ENCODE results near the gene KIAA1671.

Gene KIAA1671

GRCh38 chr22:24972369-24972768, 19.9 kb downstream of the KIAA1671 start:
- TF ChIP-seq TAF1 (IDR thresholded peaks at IDR 0.05; ENCODE audit: borderline replicate concordance, insufficient read depth, low read length) (no peak), POLR2AphosphoS5 (IDR thresholded peaks at IDR 0.05; ENCODE audit: low read depth, low read length) (no peak), SIN3A (IDR thresholded peaks at IDR 0.05; ENCODE audit: borderline replicate concordance, insufficient read depth, low read length) (no peak), FOXP2 (optimal IDR thresholded peaks at IDR 0.05; ENCODE audit: borderline replicate concordance, extremely low read depth, extremely low read length, insufficient read depth) (no peak)
- TF ChIP-seq, protein P1, sequence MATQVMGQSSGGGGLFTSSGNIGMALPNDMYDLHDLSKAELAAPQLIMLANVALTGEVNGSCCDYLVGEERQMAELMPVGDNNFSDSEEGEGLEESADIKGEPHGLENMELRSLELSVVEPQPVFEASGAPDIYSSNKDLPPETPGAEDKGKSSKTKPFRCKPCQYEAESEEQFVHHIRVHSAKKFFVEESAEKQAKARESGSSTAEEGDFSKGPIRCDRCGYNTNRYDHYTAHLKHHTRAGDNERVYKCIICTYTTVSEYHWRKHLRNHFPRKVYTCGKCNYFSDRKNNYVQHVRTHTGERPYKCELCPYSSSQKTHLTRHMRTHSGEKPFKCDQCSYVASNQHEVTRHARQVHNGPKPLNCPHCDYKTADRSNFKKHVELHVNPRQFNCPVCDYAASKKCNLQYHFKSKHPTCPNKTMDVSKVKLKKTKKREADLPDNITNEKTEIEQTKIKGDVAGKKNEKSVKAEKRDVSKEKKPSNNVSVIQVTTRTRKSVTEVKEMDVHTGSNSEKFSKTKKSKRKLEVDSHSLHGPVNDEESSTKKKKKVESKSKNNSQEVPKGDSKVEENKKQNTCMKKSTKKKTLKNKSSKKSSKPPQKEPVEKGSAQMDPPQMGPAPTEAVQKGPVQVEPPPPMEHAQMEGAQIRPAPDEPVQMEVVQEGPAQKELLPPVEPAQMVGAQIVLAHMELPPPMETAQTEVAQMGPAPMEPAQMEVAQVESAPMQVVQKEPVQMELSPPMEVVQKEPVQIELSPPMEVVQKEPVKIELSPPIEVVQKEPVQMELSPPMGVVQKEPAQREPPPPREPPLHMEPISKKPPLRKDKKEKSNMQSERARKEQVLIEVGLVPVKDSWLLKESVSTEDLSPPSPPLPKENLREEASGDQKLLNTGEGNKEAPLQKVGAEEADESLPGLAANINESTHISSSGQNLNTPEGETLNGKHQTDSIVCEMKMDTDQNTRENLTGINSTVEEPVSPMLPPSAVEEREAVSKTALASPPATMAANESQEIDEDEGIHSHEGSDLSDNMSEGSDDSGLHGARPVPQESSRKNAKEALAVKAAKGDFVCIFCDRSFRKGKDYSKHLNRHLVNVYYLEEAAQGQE (IDR thresholded peaks at IDR 0.05; ENCODE audit: insufficient read depth in 1 of 2, low read depth in 2 of 2, low read length in 2 of 2) = no peak

DNA sequence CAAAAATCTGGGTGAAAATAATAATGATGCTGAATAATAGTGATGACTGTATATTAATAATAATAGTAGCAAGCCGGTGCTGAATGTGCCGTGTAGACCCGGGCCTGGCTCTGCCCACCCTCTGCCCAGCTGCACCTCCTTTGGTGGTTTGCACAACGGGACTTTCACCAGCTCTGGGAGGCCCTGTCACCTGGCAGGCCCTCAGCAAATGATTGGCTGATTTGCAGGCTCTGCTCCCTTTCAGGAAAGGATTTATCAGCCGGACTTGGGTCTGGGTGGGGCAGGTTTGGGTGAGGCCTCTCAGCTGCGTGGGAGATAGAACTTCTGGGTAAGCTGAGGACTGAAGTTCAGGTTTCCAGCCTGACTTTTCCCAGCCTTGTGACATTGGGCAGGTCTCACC, 21.4 kb downstream of the KIAA1671 start:
- TF ChIP-seq, protein P1 (IDR thresholded peaks at IDR 0.05; ENCODE audit: insufficient read depth in 1 of 2, low read depth in 2 of 2, low read length in 2 of 2) = no peak
- TF ChIP-seq POLR2AphosphoS5 (IDR thresholded peaks at IDR 0.05; ENCODE audit: low read depth, low read length) (no peak), SIN3A (IDR thresholded peaks at IDR 0.05; ENCODE audit: borderline replicate concordance, insufficient read depth, low read length) (no peak), TAF1 (IDR thresholded peaks at IDR 0.05; ENCODE audit: borderline replicate concordance, insufficient read depth, low read length) (no peak)

- TF ChIP-seq TAF1 (IDR thresholded peaks at IDR 0.05; ENCODE audit: borderline replicate concordance, insufficient read depth, low read length) (no peak), POLR2AphosphoS5 (IDR thresholded peaks at IDR 0.05; ENCODE audit: low read depth, low read length) (no peak), SIN3A (IDR thresholded peaks at IDR 0.05; ENCODE audit: borderline replicate concordance, insufficient read depth, low read length) (no peak)
- TF ChIP-seq, protein P1 (IDR thresholded peaks at IDR 0.05; ENCODE audit: insufficient read depth in 1 of 2, low read depth in 2 of 2, low read length in 2 of 2) = no peak
Measured at GRCh38 chr22:24975125-24975640, 22.7 kb downstream of the KIAA1671 start.

- no peak for TF ChIP-seq SIN3A (IDR thresholded peaks at IDR 0.05; ENCODE audit: borderline replicate concordance, insufficient read depth, low read length)
- no peak for TF ChIP-seq FOXP2 (optimal IDR thresholded peaks at IDR 0.05; ENCODE audit: borderline replicate concordance, extremely low read depth, extremely low read length, insufficient read depth)
- TF ChIP-seq TAF1 (IDR thresholded peaks at IDR 0.05; ENCODE audit: borderline replicate concordance, insufficient read depth, low read length) = no peak
- TF ChIP-seq, protein P1 (IDR thresholded peaks at IDR 0.05; ENCODE audit: insufficient read depth in 1 of 2, low read depth in 2 of 2, low read length in 2 of 2) = no peak
- TF ChIP-seq POLR2AphosphoS5 (IDR thresholded peaks at IDR 0.05; ENCODE audit: low read depth, low read length) = no peak
Measured at GRCh38 chr22:24975813-24976341, 23.4 kb downstream of the KIAA1671 start.

Data from PFSK-1 (cell line).